Memory B cell (primary cell): ENCODE measurements around the gene RAB24.

ENCODE experiments used
- ATAC-seq: fragments of 150-1000 bp; cut with Tn5 transposase; 2 replicates; pipeline ENCODE4 v1.10.0; 2021; ENCODE audit warnings: low read depth, mild to moderate bottlenecking, moderate library complexity
- DNase-seq, 2 donors: peaks; one replicate each; pipeline ENCODE4 v3.0.0; 2022; ENCODE audit warnings: low spot score in 2 of 2
- H3K27ac Mint-ChIP-seq: one replicate; pipeline ENCODE4 v1.8.0; 2022; ENCODE audit warnings: mild to moderate bottlenecking, moderate library complexity, mixed read lengths
- H3K27me3 Mint-ChIP-seq: one replicate; pipeline ENCODE4 v1.8.0; 2022; ENCODE audit warnings: mixed read lengths
- H3K36me3 Mint-ChIP-seq: one replicate; pipeline ENCODE4 v1.8.0; 2022; ENCODE audit warnings: mild to moderate bottlenecking, mixed read lengths
- H3K4me1 Mint-ChIP-seq: one replicate; pipeline ENCODE4 v1.8.0; 2022; ENCODE audit warnings: mixed read lengths
- H3K4me3 Mint-ChIP-seq: one replicate; pipeline ENCODE4 v1.8.0; 2022; ENCODE audit warnings: mild to moderate bottlenecking, moderate library complexity, mixed read lengths
- H3K9me3 Mint-ChIP-seq: one replicate; pipeline ENCODE4 v1.8.0; 2022; ENCODE audit warnings: mixed read lengths

Gene RAB24

GRCh38 chr5:177336603-177337494, 33.3 kb upstream of the RAB24 start:
- Mint-ChIP-seq H3K27ac (peak overlapping the region; percentile 64), H3K4me3 (no peak overlapping the region), H3K4me1 (peaks cover 8% of the 10 kb centered on the region)

GRCh38 chr5:177336112-177336511, 32.6 kb upstream of the RAB24 start:
- no peaks in the 10 kb centered on the region for H3K27me3 Mint-ChIP-seq
- ATAC-seq: peak; percentile 65
- peaks cover 9% of the 10 kb centered on the region for H3K4me1 Mint-ChIP-seq
- H3K27ac Mint-ChIP-seq: peak overlapping the region; percentile 64
- peaks cover 30% of the 10 kb centered on the region for H3K36me3 Mint-ChIP-seq
- H3K9me3 Mint-ChIP-seq: no peaks in the 10 kb centered on the region
- DNase-seq: no peak
- H3K4me3 Mint-ChIP-seq: no peak overlapping the region

More at GRCh38 chr5:177336603-177337494, 33.3 kb upstream of the RAB24 start:
- Mint-ChIP-seq H3K9me3 (no peaks in the 10 kb centered on the region), H3K27me3 (no peaks in the 10 kb centered on the region), H3K36me3 (peaks cover 33% of the 10 kb centered on the region)
- ATAC-seq: no peak
- DNase-seq: no peak

- no peaks in the 10 kb centered on the region for H3K9me3 Mint-ChIP-seq
- no peak for DNase-seq
- ATAC-seq: no peak
- peaks cover 9% of the 10 kb centered on the region for H3K4me1 Mint-ChIP-seq
- H3K27me3 Mint-ChIP-seq: no peaks in the 10 kb centered on the region
- H3K4me3 Mint-ChIP-seq: no peak overlapping the region
- no peak overlapping the region for H3K27ac Mint-ChIP-seq
- H3K36me3 Mint-ChIP-seq: peaks cover 32% of the 10 kb centered on the region
These were observed 32.2 kb upstream of the RAB24 start for GRCh38 chr5:177335701-177336065.

DNA sequence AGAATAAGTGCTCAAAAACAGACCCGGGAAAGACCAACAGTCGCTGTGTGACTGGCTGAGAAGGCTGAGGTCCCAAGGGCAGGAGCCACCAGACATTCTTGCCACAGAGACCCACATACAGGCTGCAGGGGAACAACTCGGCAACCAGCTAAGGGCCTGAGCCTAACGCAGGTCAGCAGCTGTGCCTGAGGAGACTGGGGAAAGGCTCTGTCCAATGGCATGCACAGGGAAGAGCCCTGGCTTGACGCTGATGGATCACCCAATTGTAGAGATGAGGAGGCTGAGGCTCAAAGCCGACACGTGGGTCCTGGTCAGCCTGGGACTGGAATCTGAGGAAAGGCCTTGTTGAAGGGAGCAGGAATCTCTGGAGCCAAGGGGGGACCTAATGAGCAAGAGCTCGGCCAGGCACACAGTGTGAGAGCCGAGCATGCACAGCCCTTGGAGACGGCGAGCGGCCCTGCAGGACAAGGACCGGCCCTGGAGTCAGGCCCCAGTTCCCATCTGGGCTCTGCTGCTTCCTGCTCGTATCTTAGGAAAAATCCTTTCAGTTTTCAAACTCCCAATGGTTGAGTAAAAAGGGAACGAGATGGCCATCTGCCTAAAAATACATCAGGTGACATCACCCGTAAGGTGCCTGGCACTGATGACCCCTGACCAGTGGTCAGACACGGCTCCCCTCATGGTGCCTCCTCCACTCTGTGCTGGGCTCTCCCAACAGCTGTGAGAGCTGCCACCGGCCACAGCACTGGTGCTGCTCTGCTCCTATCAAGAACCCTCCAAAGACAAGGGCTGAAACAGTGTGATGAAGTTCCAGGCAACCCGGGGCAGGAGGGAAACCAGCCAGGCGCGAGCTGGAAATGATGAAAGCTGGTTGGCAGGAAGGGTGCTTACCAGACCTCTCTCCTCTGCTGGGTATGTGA, 31.5 kb upstream of the RAB24 start:
- Mint-ChIP-seq H3K4me3 (no peak overlapping the region), H3K27me3 (no peaks in the 10 kb centered on the region), H3K36me3 (peaks cover 36% of the 10 kb centered on the region), H3K27ac (no peak overlapping the region), H3K9me3 (no peaks in the 10 kb centered on the region), H3K4me1 (peaks cover 9% of the 10 kb centered on the region)
- ATAC-seq: no peak
- no peak for DNase-seq

DNA sequence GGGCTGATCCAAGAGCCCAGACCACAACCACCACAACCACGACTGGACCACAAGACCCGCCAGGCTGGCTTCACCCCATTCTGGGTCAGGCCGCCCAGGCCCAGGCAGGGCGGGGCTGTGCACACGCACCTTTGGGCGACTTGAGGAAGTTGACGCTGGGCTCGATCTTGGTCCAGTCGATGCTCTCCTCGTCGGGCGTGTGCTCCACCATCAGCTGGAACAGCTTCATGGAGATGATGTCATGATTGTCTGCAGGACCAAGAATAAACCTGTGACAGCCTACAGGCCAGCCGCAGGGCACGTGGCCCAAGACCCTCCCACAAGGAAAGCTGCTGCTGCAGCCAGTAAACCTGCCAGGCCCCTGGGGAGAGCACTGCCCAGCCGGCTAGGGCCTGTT, 30.6 kb upstream of the RAB24 start:
- Mint-ChIP-seq H3K27ac (no peak overlapping the region), H3K36me3 (peaks cover 29% of the 10 kb centered on the region), H3K4me3 (no peak overlapping the region), H3K4me1 (peaks cover 2% of the 10 kb centered on the region), H3K27me3 (no peaks in the 10 kb centered on the region), H3K9me3 (no peaks in the 10 kb centered on the region)
- ATAC-seq: no peak
- DNase-seq: no peak

DNA sequence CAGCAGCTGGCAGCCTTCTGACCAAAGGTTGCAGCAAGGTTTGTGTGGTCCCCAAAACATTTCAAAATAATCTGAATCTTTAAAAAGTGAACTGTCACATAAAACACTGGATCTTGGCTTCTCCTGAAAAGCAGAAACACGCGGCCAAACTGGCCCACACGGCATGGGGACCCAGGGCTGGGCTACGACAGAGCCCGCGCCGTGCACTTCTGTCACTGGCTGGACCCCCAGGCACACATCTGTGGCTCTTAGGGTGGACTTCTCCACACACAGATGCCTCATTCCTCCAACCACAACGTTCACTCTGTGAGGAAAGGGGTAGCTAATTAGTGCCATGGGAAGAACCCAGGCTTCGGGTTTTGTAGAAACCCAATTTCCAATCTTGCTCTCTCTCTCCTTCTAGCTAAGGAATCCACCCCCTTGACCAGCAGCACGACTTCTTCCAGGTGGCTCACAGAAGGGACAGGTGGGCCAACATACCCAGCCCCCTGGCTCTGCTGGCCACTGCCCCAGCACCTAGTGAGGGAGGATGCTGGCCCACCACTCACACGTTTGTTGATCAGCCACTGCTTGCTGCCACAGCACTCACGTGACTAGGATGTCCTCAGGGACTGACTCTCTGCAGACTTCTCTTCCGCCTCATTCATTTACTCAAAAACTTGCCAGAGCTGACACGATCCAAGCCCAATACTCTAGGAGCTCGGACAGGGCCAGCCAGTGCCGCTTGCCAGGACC, 30.1 kb upstream of the RAB24 start:
- Mint-ChIP-seq H3K36me3 (peaks cover 29% of the 10 kb centered on the region), H3K4me1 (peaks cover 2% of the 10 kb centered on the region), H3K4me3 (no peak overlapping the region), H3K27me3 (no peaks in the 10 kb centered on the region), H3K27ac (no peak overlapping the region), H3K9me3 (no peaks in the 10 kb centered on the region)
- DNase-seq (no peak), ATAC-seq (no peak)

DNA sequence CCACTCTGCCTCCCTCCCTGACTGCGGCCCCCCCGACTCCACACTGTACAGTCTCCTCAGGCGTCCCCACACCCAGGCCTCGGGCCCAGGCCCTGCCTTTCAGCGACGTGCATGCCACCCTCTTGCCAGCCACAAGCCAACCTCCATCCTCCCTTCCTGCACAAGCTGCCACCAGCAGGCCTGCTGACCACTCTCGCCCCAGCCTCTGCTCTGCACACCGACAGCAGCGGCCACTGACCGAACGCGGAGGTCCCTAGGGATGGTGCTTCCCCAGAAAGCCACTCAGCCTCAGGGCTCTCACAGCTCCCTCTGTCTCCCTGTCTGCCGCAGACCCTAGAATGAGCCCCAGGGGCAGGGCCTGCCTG, 29.4 kb upstream of the RAB24 start:
- ATAC-seq (no peak), DNase-seq (no peak)
- no peaks in the 10 kb centered on the region for H3K27me3 Mint-ChIP-seq
- peaks cover 2% of the 10 kb centered on the region for H3K4me1 Mint-ChIP-seq
- peaks cover 29% of the 10 kb centered on the region for H3K36me3 Mint-ChIP-seq
- H3K4me3 Mint-ChIP-seq: no peak overlapping the region
- H3K27ac Mint-ChIP-seq: no peak overlapping the region
- H3K9me3 Mint-ChIP-seq: no peaks in the 10 kb centered on the region

DNA sequence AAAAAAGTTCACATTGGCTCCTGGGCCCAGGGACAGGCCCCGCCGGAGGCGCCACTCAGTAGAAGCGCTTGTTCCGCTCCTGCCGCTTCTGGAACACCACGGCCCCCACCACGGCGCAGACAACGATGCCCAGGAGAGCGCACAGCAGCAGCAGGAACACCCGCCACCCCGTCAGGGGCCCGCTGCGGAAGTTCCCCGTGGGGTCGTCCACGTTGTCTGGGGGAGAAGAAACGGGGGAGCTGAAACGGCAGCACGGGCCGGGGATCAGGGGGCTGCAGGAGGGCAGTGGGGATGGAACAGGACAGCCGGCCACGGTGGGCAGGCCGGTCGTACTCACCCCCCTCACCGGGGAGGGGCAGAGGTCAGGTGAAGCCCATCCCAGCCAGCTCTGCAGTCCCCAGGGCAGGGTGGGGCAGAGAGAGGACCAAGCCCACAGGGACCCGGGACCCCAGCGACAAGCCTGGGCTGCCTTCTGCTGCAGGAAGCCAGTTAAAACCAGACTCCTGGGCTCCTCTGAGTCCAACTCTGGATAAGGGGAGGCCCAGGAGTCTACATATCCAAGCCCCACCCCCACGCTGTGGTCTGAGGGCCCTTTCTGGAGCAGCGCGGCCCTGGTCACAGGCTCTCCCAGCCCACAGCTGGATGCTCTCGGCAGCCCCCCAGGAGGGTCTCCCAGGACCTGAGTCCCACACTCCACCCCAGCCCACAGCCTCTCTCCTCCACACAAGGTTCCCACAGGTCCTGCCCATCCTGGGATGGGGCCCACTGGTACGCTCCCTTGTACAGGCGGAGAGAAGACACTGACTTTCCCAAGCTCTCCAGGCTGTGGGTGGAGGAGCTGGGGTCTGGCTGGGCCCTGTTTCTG, 28.7 kb upstream of the RAB24 start:
- no peak overlapping the region for H3K4me3 Mint-ChIP-seq
- no peaks in the 10 kb centered on the region for H3K27me3 Mint-ChIP-seq
- ATAC-seq: no peak
- no peak for DNase-seq
- peaks cover 2% of the 10 kb centered on the region for H3K4me1 Mint-ChIP-seq
- peaks cover 29% of the 10 kb centered on the region for H3K36me3 Mint-ChIP-seq
- H3K9me3 Mint-ChIP-seq: no peaks in the 10 kb centered on the region
- H3K27ac Mint-ChIP-seq: no peak overlapping the region

- H3K27ac Mint-ChIP-seq: no peak overlapping the region
- H3K36me3 Mint-ChIP-seq: peaks cover 26% of the 10 kb centered on the region
- DNase-seq: no peak
- ATAC-seq: no peak
- no peaks in the 10 kb centered on the region for H3K9me3 Mint-ChIP-seq
- H3K4me3 Mint-ChIP-seq: no peak overlapping the region
- no peaks in the 10 kb centered on the region for H3K27me3 Mint-ChIP-seq
- peaks cover 2% of the 10 kb centered on the region for H3K4me1 Mint-ChIP-seq
These were observed 27.7 kb upstream of the RAB24 start for GRCh38 chr5:177330991-177331842.

- DNase-seq (no peak), ATAC-seq (no peak)
- Mint-ChIP-seq H3K9me3 (no peaks in the 10 kb centered on the region), H3K27ac (no peak overlapping the region), H3K4me3 (no peak overlapping the region), H3K4me1 (peaks cover 2% of the 10 kb centered on the region), H3K27me3 (no peaks in the 10 kb centered on the region), H3K36me3 (peaks cover 20% of the 10 kb centered on the region)
These were observed 26.4 kb upstream of the RAB24 start for GRCh38 chr5:177329883-177330282.

GRCh38 chr5:177328545-177329231, 25.2 kb upstream of the RAB24 start:
- no peak for ATAC-seq
- Mint-ChIP-seq H3K4me1 (peaks cover 2% of the 10 kb centered on the region), H3K36me3 (peaks cover 16% of the 10 kb centered on the region), H3K27ac (no peak overlapping the region), H3K27me3 (no peaks in the 10 kb centered on the region), H3K4me3 (no peak overlapping the region), H3K9me3 (no peaks in the 10 kb centered on the region)
- DNase-seq: no peak
